A549 (cell line): ENCODE measurements around the gene DOCK10. TPM values are rescaled to one million over a fixed set of nuclear protein-coding genes. Genes with fewer than 3 reads are reported as not detected.

ENCODE experiments used
- ATAC-seq, 2 experiments: fragments of 200-7000 bp in 1 of 2; fragments of >200 bp in 1 of 2; cut with Nextera tagmentation in 1 of 2; cut with Tn5 transposase in 1 of 2; 3 replicates each; pipeline versions ENCODE4 v1.8.0 to v1.9.1; 2018 to 2020; ENCODE audit warnings: mild to moderate bottlenecking in 1 of 2, moderate library complexity in 1 of 2
- CTCF ChIA-PET: fragments of 300-600 bp; sonication (Branson Sonifier 250); formaldehyde crosslinking; extraction: SDS; loops from one replicate; lab custom pipeline; 2021; ENCODE audit warnings: antibody characterized with exemption, inconsistent platforms; lab: Yijun Ruan, JAX
- POLR2A ChIA-PET: fragments of 350-600 bp; formaldehyde crosslinking; extraction: SDS; loops from one replicate; lab custom pipeline; 2021; ENCODE audit warnings: antibody characterized with exemption, inconsistent platforms; lab: Yijun Ruan, JAX
- DNase-seq, 2 experiments: peaks; one replicate each; pipeline versions ENCODE4 v3.0.0 to v3.0.0-alpha.2; 2011 to 2016; ENCODE audit warnings: low read depth in 1 of 2, low spot score in 1 of 2
- FAIRE-seq: peaks from 2 replicates; lab custom pipeline; 2011; peaks lifted over from hg19 to GRCh38; lab: Jason Lieb, UNC
- H3K27ac ChIP-seq, 2 experiments: fragments of >200 bp; sonication (Bioruptor Twin); formaldehyde crosslinking; 3 replicates each; pipeline ENCODE4 v1.5.1; 2016 to 2017
- H3K4me1 ChIP-seq: fragments of >200 bp; sonication (Bioruptor Twin); formaldehyde crosslinking; 3 replicates; pipeline ENCODE4 v1.6.1; 2016
- H3K4me2 ChIP-seq: fragments of >200 bp; sonication (Bioruptor Twin); formaldehyde crosslinking; 3 replicates; pipeline ENCODE4 v1.6.1; 2016
- H3K4me3 ChIP-seq: fragments of >200 bp; sonication (Bioruptor Twin); formaldehyde crosslinking; 3 replicates; pipeline ENCODE4 v1.5.1; 2016
- H3K9me3 ChIP-seq: fragments of >200 bp; sonication (Bioruptor Twin); formaldehyde crosslinking; 3 replicates; pipeline ENCODE4 v1.6.1; 2016
- BHLHE40 ChIP-seq: IDR thresholded peaks from 2 replicates; pipeline ENCODE4 v1.6.1; 2012; ENCODE audit warnings: low read depth, low read length, inconsistent platforms
- CBX2 ChIP-seq: fragments of 200-600 bp; sonication (generic); IDR thresholded peaks from 2 replicates; pipeline ENCODE4 v1.6.1; 2016; ENCODE audit warnings: low read depth, mild to moderate bottlenecking, borderline replicate concordance
- CHD2 ChIP-seq: fragments of 150-350 bp; IDR thresholded peaks from 2 replicates; pipeline ENCODE4 v1.6.1; 2014; ENCODE audit warnings: low read length; ENCODE audit not compliant: partially characterized antibody
- CHD4 ChIP-seq: fragments of 200-600 bp; sonication (generic); IDR thresholded peaks from 2 replicates; pipeline ENCODE4 v1.6.1; 2016; ENCODE audit warnings: antibody characterized with exemption, mild to moderate bottlenecking, borderline replicate concordance
- EHMT2 ChIP-seq: fragments of 200-600 bp; sonication (generic); IDR thresholded peaks from 2 replicates; pipeline ENCODE4 v1.6.1; 2016; ENCODE audit warnings: antibody characterized with exemption, low read depth, mild to moderate bottlenecking, moderate library complexity
- EP300 ChIP-seq, 2 experiments: fragments of >200 bp; sonication (Bioruptor Twin); formaldehyde crosslinking; IDR thresholded peaks; 2 replicates in 1 of 2; 3 replicates in 1 of 2; pipeline ENCODE4 v1.6.1; 2016 to 2017
- ESRRA ChIP-seq: fragments of 150-350 bp; IDR thresholded peaks from 2 replicates; pipeline ENCODE4 v1.6.1; 2014; ENCODE audit warnings: mild to moderate bottlenecking, low read length, borderline replicate concordance
- FOSL2 ChIP-seq, 2 experiments: fragments of 450-650 bp in 1 of 2; fragments of >200 bp in 1 of 2; sonication (Bioruptor Twin) in 1 of 2; formaldehyde crosslinking; IDR thresholded peaks; 2 replicates each; pipeline versions ENCODE4 v1.5.0 to v1.6.1; 2016 to 2020; ENCODE audit warnings: mild to moderate bottlenecking in 1 of 2, moderate library complexity in 1 of 2
- FOXS1 ChIP-seq: fragments of 250-450 bp; sonication (Bioruptor Pico); IDR thresholded peaks from 2 replicates; pipeline ENCODE4 v1.5.0; 2020; ENCODE audit warnings: mild to moderate bottlenecking, moderate library complexity
- HEYL ChIP-seq: fragments of 250-450 bp; sonication (Bioruptor Pico); IDR thresholded peaks from 2 replicates; pipeline ENCODE4 v1.8.0; 2021; ENCODE audit warnings: mild to moderate bottlenecking, moderate library complexity
- JUN ChIP-seq, 2 experiments: fragments of >200 bp; sonication (Bioruptor Twin); formaldehyde crosslinking; IDR thresholded peaks; 2 replicates in 1 of 2; 3 replicates in 1 of 2; pipeline ENCODE4 v1.6.1; 2016 to 2017
- JUNB ChIP-seq: fragments of >200 bp; sonication (Bioruptor Twin); formaldehyde crosslinking; IDR thresholded peaks from 2 replicates; pipeline ENCODE4 v1.6.1; 2016
- KDM1A ChIP-seq: fragments of 200-600 bp; sonication (generic); IDR thresholded peaks from 2 replicates; pipeline ENCODE4 v1.6.1; 2016; ENCODE audit warnings: low read depth, mild to moderate bottlenecking
- MAFK ChIP-seq: fragments of 450-650 bp; IDR thresholded peaks from 2 replicates; pipeline ENCODE4 v1.6.1; 2014; ENCODE audit not compliant: partially characterized antibody
- MAZ ChIP-seq: fragments of 150-350 bp; IDR thresholded peaks from 2 replicates; pipeline ENCODE4 v1.6.1; 2014; ENCODE audit warnings: antibody characterized with exemption, low read depth, low read length, borderline replicate concordance
- MYC ChIP-seq: IDR thresholded peaks from 2 replicates; pipeline ENCODE4 v1.6.1; 2012; ENCODE audit warnings: mild to moderate bottlenecking, inconsistent platforms, low read length, improper control_type of control experiment, borderline replicate concordance
- NFE2L2 ChIP-seq: fragments of 150-350 bp; conservative IDR thresholded peaks from 2 replicates; pipeline ENCODE4 v1.6.1; 2014; ENCODE audit warnings: low read length
- NR3C1 ChIP-seq: fragments of >200 bp; sonication (Bioruptor Twin); formaldehyde crosslinking; IDR thresholded peaks from 3 replicates; pipeline ENCODE4 v1.6.1; 2017
- RARB ChIP-seq: fragments of 250-450 bp; sonication (Bioruptor Pico); IDR thresholded peaks from 2 replicates; pipeline ENCODE4 v1.8.0; 2021; ENCODE audit warnings: mild to moderate bottlenecking, moderate library complexity
- SMC3 ChIP-seq: fragments of >200 bp; sonication (Bioruptor Twin); formaldehyde crosslinking; IDR thresholded peaks from 3 replicates; pipeline ENCODE4 v1.6.1; 2018; ENCODE audit warnings: inconsistent platforms
- SREBF2 ChIP-seq: fragments of 450-650 bp; IDR thresholded peaks from 2 replicates; pipeline ENCODE4 v1.6.1; 2014; ENCODE audit warnings: mild to moderate bottlenecking, moderate library complexity
- TFCP2L1 ChIP-seq: fragments of 250-450 bp; sonication (Bioruptor Pico); IDR thresholded peaks from 2 replicates; pipeline ENCODE4 v1.5.0; 2021; ENCODE audit warnings: mild to moderate bottlenecking
- ZC3H11A ChIP-seq: fragments of 450-650 bp; IDR thresholded peaks from 2 replicates; pipeline ENCODE4 v1.6.1; 2014; ENCODE audit warnings: antibody characterized with exemption, mild to moderate bottlenecking
- ZFP36 ChIP-seq: fragments of 450-650 bp; IDR thresholded peaks from 2 replicates; pipeline ENCODE4 v1.6.1; 2014; ENCODE audit warnings: borderline replicate concordance; ENCODE audit not compliant: partially characterized antibody
- WGBS: methylation state at CpG from one replicate; pipeline ENCODE4 v1.1.6; 2017; ENCODE audit errors: missing lambda C conversion rate; 5-methylcytosine and 5-hydroxymethylcytosine counted together
- polyA plus RNA-seq, 4 experiments: library from polyadenylated mRNA; depleted of rRNA in 3 of 4; stranded (reverse); fragments of >200 nt; fragmentation: RNase III in 1 of 4; extraction: RNeasy Plus Mini Kit Qiagen cat#74134 plus additional on column Dnase treatment in 1 of 4; gene quantifications; 2 replicates in 3 of 4; 3 replicates in 1 of 4; pipeline ENCODE4 v1.2.3, GENCODE V29; 2011 to 2017
- TF ChIP-seq, protein P1 (sequence below): fragments of 250-450 bp; sonication (Bioruptor Pico); IDR thresholded peaks from 2 replicates; pipeline ENCODE4 v1.5.0; 2020; ENCODE audit warnings: low read depth, mild to moderate bottlenecking, moderate library complexity
- TF ChIP-seq, protein P2 (sequence below): fragments of >200 bp; sonication (Bioruptor Twin); formaldehyde crosslinking; IDR thresholded peaks from 2 replicates; pipeline ENCODE4 v1.6.1; 2016
- TF ChIP-seq, protein P3 (sequence below): fragments of 450-650 bp; IDR thresholded peaks from 2 replicates; pipeline ENCODE4 v1.6.1; 2014; ENCODE audit warnings: antibody characterized with exemption
- TF ChIP-seq, protein P4 (sequence below): IDR thresholded peaks from 2 replicates; pipeline ENCODE4 v1.6.1; 2012
- TF ChIP-seq, protein P5 (sequence below): fragments of 250-450 bp; sonication (Bioruptor Pico); IDR thresholded peaks from 2 replicates; pipeline ENCODE4 v1.5.0; 2021; ENCODE audit warnings: mild to moderate bottlenecking, moderate library complexity, borderline replicate concordance
- TF ChIP-seq, protein P6 (sequence below): IDR thresholded peaks from 2 replicates; pipeline ENCODE4 v1.6.1; 2012

Gene DOCK10
- polyA plus RNA-seq, 2 of the 4 experiments (the other 2 are of a cell fraction) = 43.0 to 45.3 TPM

DNA sequence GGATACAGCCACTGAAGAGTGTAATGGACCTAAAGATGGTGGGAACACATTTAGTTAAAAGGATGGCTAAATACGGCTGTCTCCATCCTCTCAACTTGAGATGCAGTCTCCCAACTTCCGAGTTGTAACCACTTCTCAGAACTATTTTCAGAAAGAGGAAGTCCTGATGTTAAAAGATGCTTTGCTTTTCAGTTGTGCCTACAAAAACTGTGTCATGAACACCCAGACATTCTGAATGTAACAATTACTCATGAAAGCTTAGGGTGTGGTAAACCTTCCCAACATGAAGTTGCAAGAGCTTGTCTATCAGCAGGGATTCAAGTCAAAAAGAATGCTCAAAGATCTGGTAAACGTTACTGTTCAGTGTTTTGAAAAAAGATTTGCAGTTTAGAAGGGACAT is 147.9 kb downstream of the DOCK10 start:
- TF ChIP-seq JUN (IDR thresholded peaks at IDR 0.05) = no peak
- no peak for TF ChIP-seq EHMT2
- no peak for TF ChIP-seq RARB (CRISPR knock-in tag)
- no peak for TF ChIP-seq EP300 (IDR thresholded peaks at IDR 0.05)
- TF ChIP-seq CBX2 = no peak
- TF ChIP-seq ESRRA = no peak
- TF ChIP-seq, protein P1, sequence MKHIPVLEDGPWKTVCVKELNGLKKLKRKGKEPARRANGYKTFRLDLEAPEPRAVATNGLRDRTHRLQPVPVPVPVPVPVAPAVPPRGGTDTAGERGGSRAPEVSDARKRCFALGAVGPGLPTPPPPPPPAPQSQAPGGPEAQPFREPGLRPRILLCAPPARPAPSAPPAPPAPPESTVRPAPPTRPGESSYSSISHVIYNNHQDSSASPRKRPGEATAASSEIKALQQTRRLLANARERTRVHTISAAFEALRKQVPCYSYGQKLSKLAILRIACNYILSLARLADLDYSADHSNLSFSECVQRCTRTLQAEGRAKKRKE (CRISPR knock-in tag) = no peak
- TF ChIP-seq, protein P2, sequence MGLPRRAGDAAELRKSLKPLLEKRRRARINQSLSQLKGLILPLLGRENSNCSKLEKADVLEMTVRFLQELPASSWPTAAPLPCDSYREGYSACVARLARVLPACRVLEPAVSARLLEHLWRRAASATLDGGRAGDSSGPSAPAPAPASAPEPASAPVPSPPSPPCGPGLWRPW = no peak
- no peak for TF ChIP-seq HEYL (CRISPR knock-in tag)
- TF ChIP-seq, protein P3, sequence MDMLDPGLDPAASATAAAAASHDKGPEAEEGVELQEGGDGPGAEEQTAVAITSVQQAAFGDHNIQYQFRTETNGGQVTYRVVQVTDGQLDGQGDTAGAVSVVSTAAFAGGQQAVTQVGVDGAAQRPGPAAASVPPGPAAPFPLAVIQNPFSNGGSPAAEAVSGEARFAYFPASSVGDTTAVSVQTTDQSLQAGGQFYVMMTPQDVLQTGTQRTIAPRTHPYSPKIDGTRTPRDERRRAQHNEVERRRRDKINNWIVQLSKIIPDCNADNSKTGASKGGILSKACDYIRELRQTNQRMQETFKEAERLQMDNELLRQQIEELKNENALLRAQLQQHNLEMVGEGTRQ = no peak
- TF ChIP-seq ZFP36 = no peak
- no peak for TF ChIP-seq TFCP2L1 (CRISPR knock-in tag)
- no peak for TF ChIP-seq JUNB
- TF ChIP-seq SMC3 = no peak
- Histone ChIP-seq H3K4me3 (no peak overlapping the region), H3K27ac (no peak overlapping the region), H3K4me2 (no peak overlapping the region), H3K9me3 (no peaks in the 10 kb centered on the region), H3K4me1 (0 out of 3 replicates have a peak, but pooled peaks cover 3% of the 10 kb centered on the region)
- ATAC-seq (no peak), DNase-seq (no peak), FAIRE-seq (no peak)
- ChIA-PET POLR2A (no interaction called here), CTCF (no interaction called here)
- 83% methylated on average over 3 of the region's 3 CpGs for WGBS

DNA sequence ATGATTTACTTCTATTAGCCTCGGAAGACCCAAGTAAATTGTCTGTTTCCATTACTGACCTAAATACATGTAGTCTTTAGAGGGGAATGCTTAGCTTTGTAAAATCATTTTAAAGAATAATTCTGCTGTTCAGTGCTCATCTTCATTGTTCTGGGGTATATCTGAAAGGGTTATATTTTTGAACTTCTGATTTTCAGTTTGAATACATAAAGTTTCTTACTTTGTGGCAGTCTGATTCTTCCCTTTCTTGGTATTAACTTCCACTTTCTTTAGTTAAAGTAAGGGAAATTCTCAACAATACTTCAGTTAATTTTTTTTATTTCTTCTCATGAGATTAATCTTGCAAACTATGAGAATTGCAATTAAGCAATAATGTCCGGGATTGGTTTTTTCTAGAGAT is 148.4 kb downstream of the DOCK10 start:
- CTCF ChIA-PET = no interaction called here
- POLR2A ChIA-PET = no interaction called here
- DNase-seq = no peak
- WGBS = 83% methylated on average over 2 of the region's 2 CpGs
- FAIRE-seq = no peak
- Histone ChIP-seq H3K4me2 (no peak overlapping the region), H3K4me1 (0 out of 3 replicates have a peak, but pooled peaks cover 3% of the 10 kb centered on the region), H3K4me3 (no peak overlapping the region), H3K9me3 (no peaks in the 10 kb centered on the region), H3K27ac (no peak overlapping the region)
- no peak for TF ChIP-seq JUN (IDR thresholded peaks at IDR 0.05)
- no peak for TF ChIP-seq NFE2L2
- TF ChIP-seq FOSL2 (IDR thresholded peaks at IDR 0.05) = no peak
- no peak for TF ChIP-seq FOSL2 (CRISPR knock-in tag; IDR thresholded peaks at IDR 0.05)
- TF ChIP-seq KDM1A = no peak
- no peak for TF ChIP-seq RARB (CRISPR knock-in tag)
- ATAC-seq = no peak

DNA sequence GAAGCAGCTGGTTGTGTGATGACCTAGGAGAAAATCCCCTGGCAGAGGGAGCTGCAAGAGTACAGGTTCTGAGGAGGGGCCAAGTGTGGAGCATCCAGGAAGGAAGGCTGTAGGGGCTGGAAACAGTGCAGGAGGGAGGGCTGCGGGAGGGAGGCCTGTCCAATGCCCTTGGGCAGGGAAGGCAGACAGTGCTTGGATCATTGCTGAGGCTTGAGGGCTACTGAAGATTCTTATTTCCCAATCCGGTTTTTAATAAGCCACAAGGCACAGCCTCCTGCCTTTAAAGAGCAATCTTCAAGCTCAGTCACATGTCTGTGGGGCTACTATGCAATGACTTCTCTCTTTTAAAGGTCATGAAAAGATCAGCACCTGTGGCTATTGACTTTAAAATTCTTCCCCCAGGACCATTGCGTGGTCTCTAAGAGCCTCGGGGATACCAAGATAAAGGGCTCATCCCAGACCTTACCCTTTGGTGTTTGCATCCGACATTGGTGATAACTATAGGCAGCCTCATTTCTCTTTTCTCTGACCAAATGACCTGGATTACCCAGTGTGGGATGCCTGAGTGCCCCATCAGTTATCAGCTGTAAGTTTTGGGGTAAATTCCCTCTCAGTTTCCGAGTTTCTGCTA is 149.6 kb downstream of the DOCK10 start:
- Histone ChIP-seq H3K4me3 (no peak overlapping the region), H3K9me3 (no peaks in the 10 kb centered on the region)
- 91% methylated on average over 6 of the region's 6 CpGs for WGBS
- no peak for FAIRE-seq
- ChIA-PET CTCF (no interaction called here), POLR2A (no interaction called here)
- TF ChIP-seq MAFK (no peak), CHD2 (no peak), ZC3H11A (no peak), BHLHE40 (no peak), FOXS1 (CRISPR knock-in tag) (no peak), EHMT2 (no peak), NR3C1 (no peak), MAZ (no peak), CHD4 (no peak), SREBF2 (no peak), MYC (no peak)
- TF ChIP-seq, protein P1 (CRISPR knock-in tag) = no peak
- TF ChIP-seq, protein P4, sequence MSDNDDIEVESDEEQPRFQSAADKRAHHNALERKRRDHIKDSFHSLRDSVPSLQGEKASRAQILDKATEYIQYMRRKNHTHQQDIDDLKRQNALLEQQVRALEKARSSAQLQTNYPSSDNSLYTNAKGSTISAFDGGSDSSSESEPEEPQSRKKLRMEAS = no peak
- TF ChIP-seq, protein P5, sequence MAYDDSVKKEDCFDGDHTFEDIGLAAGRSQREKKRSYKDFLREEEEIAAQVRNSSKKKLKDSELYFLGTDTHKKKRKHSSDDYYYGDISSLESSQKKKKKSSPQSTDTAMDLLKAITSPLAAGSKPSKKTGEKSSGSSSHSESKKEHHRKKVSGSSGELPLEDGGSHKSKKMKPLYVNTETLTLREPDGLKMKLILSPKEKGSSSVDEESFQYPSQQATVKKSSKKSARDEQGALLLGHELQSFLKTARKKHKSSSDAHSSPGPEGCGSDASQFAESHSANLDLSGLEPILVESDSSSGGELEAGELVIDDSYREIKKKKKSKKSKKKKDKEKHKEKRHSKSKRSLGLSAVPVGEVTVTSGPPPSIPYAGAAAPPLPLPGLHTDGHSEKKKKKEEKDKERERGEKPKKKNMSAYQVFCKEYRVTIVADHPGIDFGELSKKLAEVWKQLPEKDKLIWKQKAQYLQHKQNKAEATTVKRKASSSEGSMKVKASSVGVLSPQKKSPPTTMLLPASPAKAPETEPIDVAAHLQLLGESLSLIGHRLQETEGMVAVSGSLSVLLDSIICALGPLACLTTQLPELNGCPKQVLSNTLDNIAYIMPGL (CRISPR knock-in tag) = no peak
- TF ChIP-seq, protein P6, sequence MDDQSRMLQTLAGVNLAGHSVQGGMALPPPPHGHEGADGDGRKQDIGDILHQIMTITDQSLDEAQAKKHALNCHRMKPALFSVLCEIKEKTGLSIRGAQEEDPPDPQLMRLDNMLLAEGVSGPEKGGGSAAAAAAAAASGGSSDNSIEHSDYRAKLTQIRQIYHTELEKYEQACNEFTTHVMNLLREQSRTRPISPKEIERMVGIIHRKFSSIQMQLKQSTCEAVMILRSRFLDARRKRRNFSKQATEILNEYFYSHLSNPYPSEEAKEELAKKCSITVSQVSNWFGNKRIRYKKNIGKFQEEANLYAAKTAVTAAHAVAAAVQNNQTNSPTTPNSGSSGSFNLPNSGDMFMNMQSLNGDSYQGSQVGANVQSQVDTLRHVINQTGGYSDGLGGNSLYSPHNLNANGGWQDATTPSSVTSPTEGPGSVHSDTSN = no peak
- TF ChIP-seq, all 56 proteins: peak for 0
- ATAC-seq (peak; percentile 50 to 64; a peak in 4 of 6 replicates), DNase-seq (no peak)
- Histone ChIP-seq H3K4me1 (0 out of 3 replicates have a peak, but pooled peaks cover 3% of the 10 kb centered on the region), H3K4me2 (no peak overlapping the region), H3K27ac (peak overlapping the region in 1 of 2 experiments; percentile 16; a peak in 1 of 6 replicates)
